Sigmoid colon (tissue), 7 donors: Measurements from ENCODE around the gene CACNA1G. TPM values are rescaled to one million over a fixed set of nuclear protein-coding genes. Genes with fewer than 3 reads are reported as not detected.

Experiments
- DNase-seq: peaks from one replicate; pipeline ENCODE4 v3.0.0-alpha.2; 2019
- H3K27ac ChIP-seq, 4 donors: fragments of 200-600 bp; sonication (generic); one replicate each; pipeline ENCODE4 v1.5.1; 2016 to 2019; ENCODE audit warnings: mild to moderate bottlenecking in 1 of 4
- H3K27me3 ChIP-seq, 3 donors: fragments of 200-600 bp; sonication (generic); one replicate each; pipeline ENCODE4 v1.5.1; 2019; ENCODE audit warnings: mild to moderate bottlenecking in 1 of 3
- H3K36me3 ChIP-seq, 4 donors: fragments of 200-600 bp; sonication (generic); one replicate each; pipeline ENCODE4 v1.5.1; 2016 to 2019
- H3K4me1 ChIP-seq, 4 donors: fragments of 200-600 bp; sonication (generic); one replicate each; pipeline ENCODE4 v1.5.1; 2017 to 2019
- H3K4me3 ChIP-seq, 4 donors: fragments of 200-600 bp; sonication (generic); one replicate each; pipeline ENCODE4 v1.5.1; 2017 to 2019; ENCODE audit warnings: mild to moderate bottlenecking in 2 of 4, moderate library complexity in 1 of 4
- H3K9me3 ChIP-seq, 4 donors: fragments of 200-600 bp in 3 of 4; sonication (generic) in 3 of 4; one replicate each; pipeline versions ENCODE4 v1.5.1 to v1.6.1; 2013 to 2019
- EP300 ChIP-seq, 4 donors: sonication (generic); formaldehyde crosslinking; IDR thresholded peaks; one replicate each; pipeline ENCODE4 v1.6.1; 2017; ENCODE audit warnings: antibody characterized with exemption in 4 of 4
- POLR2A ChIP-seq, 2 donors: fragments of 450-650 bp; IDR thresholded peaks; one replicate each; pipeline ENCODE4 v1.6.1; 2016; ENCODE audit warnings: antibody characterized with exemption in 2 of 2, mild to moderate bottlenecking in 2 of 2, moderate library complexity in 2 of 2
- POLR2AphosphoS5 ChIP-seq, 4 donors: sonication (generic); formaldehyde crosslinking; IDR thresholded peaks; one replicate each; pipeline ENCODE4 v1.6.1; 2017; ENCODE audit warnings: antibody characterized with exemption in 4 of 4
- WGBS, 2 donors: extraction: QIAGEN DNeasy Blood & Tissue Kit; methylation state at CpG; one replicate each; pipeline ENCODE4 v1.1.7; 2013; 5-methylcytosine and 5-hydroxymethylcytosine counted together
- intact Hi-C: fragments of 100-400 bp; cut with DNase I; formaldehyde crosslinking; loops from one replicate; pipeline ENCODE4 v1.15.1; 2023
- polyA plus RNA-seq, 3 donors: library from polyadenylated mRNA; stranded (reverse); fragments of 200-250 nt; gene quantifications; one replicate each; pipeline ENCODE4 v1.2.3, GENCODE V29; 2013
- total RNA-seq, 4 donors: library from RNA; depleted of rRNA; stranded (reverse); fragments of >200 nt; gene quantifications; one replicate each; pipeline ENCODE4 v1.1.0, GENCODE V29; 2016
- TF ChIP-seq, protein P1 (sequence below), 4 experiments: fragments of 450-650 bp in 3 of 4; fragments of 200-600 bp in 1 of 4; IDR thresholded peaks; one replicate each; pipeline ENCODE4 v1.5.1; 2016 to 2019; ENCODE audit warnings: antibody characterized with exemption in 4 of 4, mild to moderate bottlenecking in 3 of 4, moderate library complexity in 2 of 4
- donor health status: healthy with polysubstance abuse.
- donor health status: Bipolar disorder and iron deficiency.
- donor health status: healthy.

Gene CACNA1G
- total and polyA plus RNA-seq, 7 donors: under 0.01 to 1.4 (median 0.34) TPM; not detected in 1

DNA sequence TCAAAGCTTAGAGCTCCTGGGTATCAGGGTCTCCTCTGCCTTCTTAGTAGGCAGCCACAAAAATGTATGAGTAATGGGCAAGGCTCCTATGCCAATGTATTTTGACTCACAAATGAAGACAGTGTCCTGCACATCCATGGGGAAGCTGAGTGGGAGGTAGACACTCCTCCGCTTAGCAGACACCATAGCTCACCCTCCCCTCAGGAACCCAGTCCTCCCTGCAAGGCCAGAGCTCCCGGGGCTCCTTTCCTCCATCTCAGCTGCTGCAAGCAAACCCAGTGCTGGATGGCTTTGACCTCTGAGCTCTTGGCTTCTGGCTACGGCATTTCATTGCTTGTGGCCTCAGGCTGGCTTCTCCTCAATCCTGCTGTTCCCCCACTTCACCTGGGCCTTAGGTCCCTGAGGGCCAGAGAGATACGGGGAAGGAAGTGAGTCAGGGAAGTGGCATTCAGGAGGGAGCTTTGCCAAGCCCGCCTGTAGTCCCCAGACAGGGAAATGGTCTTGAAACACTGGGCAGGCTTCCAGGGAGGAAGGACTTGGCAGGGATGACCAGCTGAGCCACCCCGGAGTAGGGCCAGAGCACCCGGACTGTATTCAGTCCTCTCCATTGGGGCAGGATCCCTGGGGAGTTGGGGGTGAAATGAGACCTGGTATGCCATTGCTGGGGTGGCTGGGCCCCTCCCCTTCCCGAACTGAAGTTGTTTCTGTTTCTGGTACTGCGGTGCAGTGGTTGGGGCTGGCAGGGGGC lies 78.6 kb downstream of the CACNA1G start:
- H3K36me3 ChIP-seq: no peaks in the 10 kb centered on the region
- no peaks in the 10 kb centered on the region for H3K9me3 ChIP-seq
- H3K27ac ChIP-seq: peak overlapping the region in 3 of 4 donors; percentile 12 to 59 (median 27)
- intact Hi-C loops: no loop called here
- peak; percentile 94 for DNase-seq
- 6 to 19% methylated on average over 9 of the region's 9 CpGs for WGBS, 2 donors
- no peak overlapping the region for H3K4me3 ChIP-seq
- no peak for TF ChIP-seq EP300 (IDR thresholded peaks at IDR 0.05)
- TF ChIP-seq POLR2AphosphoS5 (IDR thresholded peaks at IDR 0.05): peak in 3 of 4 donors; percentile 37 to 55 (median 52)
- H3K27me3 ChIP-seq: peaks cover 15 to 36% (median 27%) of the 10 kb centered on the region in 3 donors
- peaks cover 0 to 46% (median 32%) of the 10 kb centered on the region in 4 donors for H3K4me1 ChIP-seq

DNA sequence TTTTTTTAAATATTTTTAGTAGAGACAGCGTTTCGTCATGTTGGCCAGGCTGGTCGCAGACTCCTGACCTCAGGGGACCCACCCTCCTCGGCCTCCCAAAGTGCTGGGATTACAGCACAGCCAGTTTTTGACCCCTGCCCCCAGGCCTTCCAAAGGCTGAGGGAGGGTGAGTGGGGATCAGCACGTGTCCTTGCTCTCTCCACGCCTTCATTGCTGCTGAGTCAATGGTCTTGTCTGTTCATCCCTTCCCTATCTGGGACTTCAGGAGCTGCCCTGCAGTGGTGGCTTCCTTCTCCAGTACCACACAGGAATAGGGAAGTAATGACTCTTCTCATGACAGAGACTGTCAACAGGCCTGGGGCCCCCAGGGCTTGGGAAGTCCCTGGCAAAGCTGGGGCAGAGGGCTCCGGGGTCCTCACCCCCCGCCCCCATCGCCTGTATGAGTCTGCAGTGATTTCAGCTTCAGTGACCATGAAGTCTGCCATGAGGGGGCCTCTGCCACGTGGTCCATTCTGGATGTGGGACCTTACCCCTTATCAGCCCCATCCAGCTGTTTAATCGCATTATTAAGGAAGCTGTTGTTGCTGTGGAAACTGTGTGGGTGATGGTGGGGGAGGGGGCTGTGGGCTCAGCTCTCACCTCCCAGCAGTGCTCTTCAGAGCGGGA lies 80.3 kb downstream of the CACNA1G start:
- Histone ChIP-seq H3K4me1 (peaks cover 0 to 32% (median 20%) of the 10 kb centered on the region in 4 donors), H3K9me3 (no peaks in the 10 kb centered on the region), H3K27ac (no peak overlapping the region), H3K4me3 (no peak overlapping the region), H3K27me3 (peaks cover under 1 to 20% (median 13%) of the 10 kb centered on the region in 3 donors), H3K36me3 (no peaks in the 10 kb centered on the region)
- DNase-seq: peak; percentile 75
- no peak for TF ChIP-seq POLR2A (IDR thresholded peaks at IDR 0.05)
- TF ChIP-seq, protein P1, sequence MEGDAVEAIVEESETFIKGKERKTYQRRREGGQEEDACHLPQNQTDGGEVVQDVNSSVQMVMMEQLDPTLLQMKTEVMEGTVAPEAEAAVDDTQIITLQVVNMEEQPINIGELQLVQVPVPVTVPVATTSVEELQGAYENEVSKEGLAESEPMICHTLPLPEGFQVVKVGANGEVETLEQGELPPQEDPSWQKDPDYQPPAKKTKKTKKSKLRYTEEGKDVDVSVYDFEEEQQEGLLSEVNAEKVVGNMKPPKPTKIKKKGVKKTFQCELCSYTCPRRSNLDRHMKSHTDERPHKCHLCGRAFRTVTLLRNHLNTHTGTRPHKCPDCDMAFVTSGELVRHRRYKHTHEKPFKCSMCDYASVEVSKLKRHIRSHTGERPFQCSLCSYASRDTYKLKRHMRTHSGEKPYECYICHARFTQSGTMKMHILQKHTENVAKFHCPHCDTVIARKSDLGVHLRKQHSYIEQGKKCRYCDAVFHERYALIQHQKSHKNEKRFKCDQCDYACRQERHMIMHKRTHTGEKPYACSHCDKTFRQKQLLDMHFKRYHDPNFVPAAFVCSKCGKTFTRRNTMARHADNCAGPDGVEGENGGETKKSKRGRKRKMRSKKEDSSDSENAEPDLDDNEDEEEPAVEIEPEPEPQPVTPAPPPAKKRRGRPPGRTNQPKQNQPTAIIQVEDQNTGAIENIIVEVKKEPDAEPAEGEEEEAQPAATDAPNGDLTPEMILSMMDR (IDR thresholded peaks at IDR 0.05): no peak
- TF ChIP-seq POLR2AphosphoS5 (IDR thresholded peaks at IDR 0.05): no peak
- no peak for TF ChIP-seq EP300 (IDR thresholded peaks at IDR 0.05)
- WGBS, 2 donors: 62% methylated on average over 12 of the region's 12 CpGs
- intact Hi-C loops: no loop called here

DNA sequence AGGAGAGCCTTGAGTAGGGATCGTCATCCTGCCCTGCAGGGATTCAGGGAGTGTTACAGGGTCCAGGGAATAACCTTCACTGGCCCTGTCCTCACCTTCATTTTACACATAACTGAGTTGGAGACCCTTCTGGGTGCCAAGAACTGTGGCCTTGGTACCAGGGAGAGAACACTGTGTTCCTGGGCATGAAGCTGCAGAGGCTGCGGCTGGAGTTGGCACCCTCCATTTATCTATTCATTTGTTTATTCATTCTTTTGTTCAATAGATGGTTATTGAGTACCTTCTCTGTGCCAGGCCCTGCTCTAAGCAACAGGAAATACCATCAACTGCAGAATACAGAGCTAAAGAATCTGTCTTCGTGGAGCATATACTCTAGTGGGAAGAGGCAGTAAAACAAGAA lies 80.8 kb downstream of the CACNA1G start:
- TF ChIP-seq POLR2A (IDR thresholded peaks at IDR 0.05): no peak
- TF ChIP-seq EP300 (IDR thresholded peaks at IDR 0.05): no peak
- TF ChIP-seq POLR2AphosphoS5 (IDR thresholded peaks at IDR 0.05): no peak
- TF ChIP-seq, protein P1 (IDR thresholded peaks at IDR 0.05): no peak
- WGBS, 2 donors: 57 to 69% methylated on average over 3 of the region's 3 CpGs
- H3K9me3 ChIP-seq: no peaks in the 10 kb centered on the region
- peaks cover 0 to 32% (median 20%) of the 10 kb centered on the region in 4 donors for H3K4me1 ChIP-seq
- DNase-seq: no peak
- H3K27me3 ChIP-seq: peaks cover 0 to 14% (median 7%) of the 10 kb centered on the region in 3 donors
- no peak overlapping the region for H3K27ac ChIP-seq
- no peaks in the 10 kb centered on the region for H3K36me3 ChIP-seq
- no peak overlapping the region for H3K4me3 ChIP-seq
- intact Hi-C loops: no loop called here

DNA sequence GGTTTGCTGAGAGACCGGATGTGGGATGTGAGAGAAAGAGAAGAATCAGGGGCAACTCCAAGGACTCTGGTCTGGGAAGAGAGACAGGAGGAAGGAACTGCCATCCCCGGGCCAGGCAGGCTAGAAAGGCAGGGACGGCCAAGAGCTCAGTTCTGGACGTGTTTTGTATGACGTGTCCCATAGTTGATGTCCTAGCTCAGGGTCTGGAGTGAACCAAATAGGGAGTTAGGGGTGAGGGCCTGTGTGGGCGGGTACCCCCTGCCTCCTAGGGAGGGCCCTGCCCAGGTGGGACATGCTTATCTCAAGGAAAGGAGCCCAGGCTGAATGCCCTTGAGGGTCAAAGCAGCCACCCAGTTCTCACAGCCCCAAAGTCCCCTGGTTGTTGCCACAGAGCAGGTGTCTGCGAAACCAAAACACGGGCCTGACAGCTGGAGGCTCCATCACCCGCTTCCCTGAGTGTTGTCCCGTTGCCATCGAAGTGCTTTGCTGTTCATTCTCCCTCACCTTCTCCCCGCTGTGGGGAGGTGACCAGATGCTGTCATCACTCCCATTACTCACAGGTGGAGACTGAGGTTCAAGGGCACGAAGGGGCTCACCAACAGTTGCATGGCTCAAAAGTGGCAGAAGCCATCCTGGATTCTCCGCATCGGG lies 81.7 kb downstream of the CACNA1G start:
- Histone ChIP-seq H3K4me1 (peaks cover 0 to 32% (median 20%) of the 10 kb centered on the region in 4 donors), H3K9me3 (no peaks in the 10 kb centered on the region)
- intact Hi-C loops: no loop called here

More for the DNA sequence above, 81.7 kb downstream of the CACNA1G start:
- H3K36me3 ChIP-seq: no peaks in the 10 kb centered on the region
- WGBS, 2 donors: 86 to 92% methylated on average over 15 of the region's 15 CpGs
- DNase-seq: no peak
- H3K27ac ChIP-seq: no peak overlapping the region
- peaks cover 0 to 6% (median 0%) of the 10 kb centered on the region in 3 donors for H3K27me3 ChIP-seq
- no peak overlapping the region for H3K4me3 ChIP-seq
- TF ChIP-seq POLR2AphosphoS5 (IDR thresholded peaks at IDR 0.05) (no peak), POLR2A (IDR thresholded peaks at IDR 0.05) (no peak), EP300 (IDR thresholded peaks at IDR 0.05) (no peak)
- TF ChIP-seq, protein P1 (IDR thresholded peaks at IDR 0.05): no peak
